Loucy (cell line): ENCODE results near the gene ADRM1.

Source experiments
- EZH2phosphoT487 ChIP-seq: fragments of 200-600 bp; IDR thresholded peaks from 2 replicates; pipeline ENCODE4 v1.6.1; 2018; ENCODE audit warnings: antibody characterized with exemption, mild to moderate bottlenecking, moderate library complexity, borderline replicate concordance
- TF ChIP-seq, protein P1 (sequence below): fragments of 200-600 bp; sonication (generic); conservative IDR thresholded peaks from 2 replicates; pipeline ENCODE4 v1.5.1; 2014; ENCODE audit warnings: mild to moderate bottlenecking, antibody characterized with exemption, low read length

DNA sequence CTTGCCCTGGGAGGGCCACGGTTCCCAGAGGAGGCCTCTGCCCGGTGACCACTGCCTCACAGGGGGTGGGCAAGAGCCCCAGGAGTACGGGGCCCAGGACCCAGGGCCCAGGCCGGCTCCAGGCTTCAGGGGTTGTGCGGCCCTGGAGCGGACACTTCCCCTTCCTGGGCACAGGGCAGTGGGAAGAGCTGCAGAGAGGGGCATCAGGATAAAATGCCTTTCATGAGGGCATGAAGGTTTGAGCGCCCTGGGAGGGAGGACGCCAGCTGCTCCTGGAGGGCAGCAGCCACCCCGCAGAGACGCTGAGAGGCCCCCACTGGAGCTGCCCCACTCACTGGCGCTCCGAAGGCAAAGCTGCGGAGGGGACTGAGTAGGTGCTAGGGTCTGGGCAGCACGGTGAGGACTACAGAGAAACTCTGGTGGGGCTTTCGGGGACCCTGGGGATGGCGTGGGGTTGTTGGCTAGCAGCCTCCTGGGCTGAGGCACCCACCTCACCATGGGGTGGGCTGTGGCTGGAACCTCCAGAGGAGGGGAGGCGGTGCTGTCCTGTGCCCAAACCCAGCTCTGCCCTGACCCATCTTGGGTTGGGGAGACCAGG is 53.9 kb downstream of the ADRM1 start:
- TF ChIP-seq, protein P1, sequence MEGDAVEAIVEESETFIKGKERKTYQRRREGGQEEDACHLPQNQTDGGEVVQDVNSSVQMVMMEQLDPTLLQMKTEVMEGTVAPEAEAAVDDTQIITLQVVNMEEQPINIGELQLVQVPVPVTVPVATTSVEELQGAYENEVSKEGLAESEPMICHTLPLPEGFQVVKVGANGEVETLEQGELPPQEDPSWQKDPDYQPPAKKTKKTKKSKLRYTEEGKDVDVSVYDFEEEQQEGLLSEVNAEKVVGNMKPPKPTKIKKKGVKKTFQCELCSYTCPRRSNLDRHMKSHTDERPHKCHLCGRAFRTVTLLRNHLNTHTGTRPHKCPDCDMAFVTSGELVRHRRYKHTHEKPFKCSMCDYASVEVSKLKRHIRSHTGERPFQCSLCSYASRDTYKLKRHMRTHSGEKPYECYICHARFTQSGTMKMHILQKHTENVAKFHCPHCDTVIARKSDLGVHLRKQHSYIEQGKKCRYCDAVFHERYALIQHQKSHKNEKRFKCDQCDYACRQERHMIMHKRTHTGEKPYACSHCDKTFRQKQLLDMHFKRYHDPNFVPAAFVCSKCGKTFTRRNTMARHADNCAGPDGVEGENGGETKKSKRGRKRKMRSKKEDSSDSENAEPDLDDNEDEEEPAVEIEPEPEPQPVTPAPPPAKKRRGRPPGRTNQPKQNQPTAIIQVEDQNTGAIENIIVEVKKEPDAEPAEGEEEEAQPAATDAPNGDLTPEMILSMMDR, result no peak
- TF ChIP-seq EZH2phosphoT487, result no peak
